Naive thymus-derived CD4-positive, alpha-beta T cell (primary cell): Measurements from ENCODE around the gene TMEM178B. TPM values are rescaled to one million over a fixed set of nuclear protein-coding genes. Genes with fewer than 3 reads are reported as not detected.
"Not testable (repeated sequence)": the region's sequence is repeated elsewhere in the genome, so short reads cannot be mapped to it uniquely, and the experiment has no call there.

Source experiments
- ATAC-seq: fragments of 150-1000 bp; cut with Tn5 transposase; 2 replicates; pipeline ENCODE4 v1.10.0; 2021; ENCODE audit warnings: mild to moderate bottlenecking, moderate library complexity
- CTCF ChIA-PET: fragments of 350-600 bp; sonication (Branson Sonifier 250); formaldehyde crosslinking; loops from one replicate; lab custom pipeline; 2021; ENCODE audit warnings: antibody characterized with exemption; lab: Charles Lee
- POLR2A ChIA-PET: fragments of 350-600 bp; sonication (Branson Sonifier 250); formaldehyde crosslinking; loops from one replicate; lab custom pipeline; 2021; ENCODE audit warnings: antibody characterized with exemption, inconsistent platforms; lab: Charles Lee
- DNase-seq, 9 donors: peaks; one replicate each; pipeline versions ENCODE4 v3.0.0 to v3.0.0-alpha.2; 2020 to 2022; ENCODE audit warnings: mixed read lengths in 1 of 9
- H3K27ac ChIP-seq: one replicate; pipeline ENCODE4 v1.7.0; 2013; ENCODE audit warnings: mild to moderate bottlenecking, low read depth, low read length, moderate library complexity
- H3K27me3 ChIP-seq, 2 donors: one replicate each; pipeline ENCODE4 v1.7.0; 2013; ENCODE audit warnings: low read length in 2 of 2, mild to moderate bottlenecking in 2 of 2, moderate library complexity in 2 of 2; ENCODE audit not compliant: control insufficient read depth in 2 of 2, insufficient read depth in 2 of 2
- H3K36me3 ChIP-seq, 3 experiments: 1 replicate in 2 of 3; 2 replicates in 1 of 3; pipeline ENCODE4 v1.7.0; 2013; ENCODE audit warnings: low read length in 3 of 3, mild to moderate bottlenecking in 3 of 3, moderate library complexity in 1 of 3; ENCODE audit not compliant: insufficient read depth in 3 of 3, control insufficient read depth in 2 of 3
- H3K4me1 ChIP-seq, 2 donors: one replicate each; pipeline ENCODE4 v1.7.0; 2013; ENCODE audit warnings: low read length in 2 of 2, mild to moderate bottlenecking in 2 of 2, moderate library complexity in 1 of 2; ENCODE audit not compliant: control insufficient read depth in 2 of 2, insufficient read depth in 2 of 2
- H3K4me3 ChIP-seq: 2 replicates; pipeline ENCODE4 v1.7.0; 2013; ENCODE audit warnings: mild to moderate bottlenecking, low read length
- H3K9me3 ChIP-seq, 3 experiments: 1 replicate in 2 of 3; 2 replicates in 1 of 3; pipeline ENCODE4 v1.7.0; 2013; ENCODE audit warnings: low read length in 3 of 3; ENCODE audit not compliant: control insufficient read depth in 2 of 3
- H3K27ac Mint-ChIP-seq, 9 donors: one replicate each; pipeline ENCODE4 v1.8.0; 2020 to 2022; ENCODE audit warnings: mixed read lengths in 9 of 9, mild to moderate bottlenecking in 8 of 9, moderate library complexity in 5 of 9, inconsistent platforms in 2 of 9
- H3K27me3 Mint-ChIP-seq, 5 donors: one replicate each; pipeline ENCODE4 v1.8.0; 2021 to 2022; ENCODE audit warnings: mixed read lengths in 5 of 5, mild to moderate bottlenecking in 1 of 5
- H3K36me3 Mint-ChIP-seq, 5 donors: one replicate each; pipeline ENCODE4 v1.8.0; 2020 to 2022; ENCODE audit warnings: mixed read lengths in 5 of 5, mild to moderate bottlenecking in 3 of 5, inconsistent platforms in 1 of 5
- H3K4me1 Mint-ChIP-seq, 7 donors: one replicate each; pipeline ENCODE4 v1.8.0; 2020 to 2022; ENCODE audit warnings: mixed read lengths in 7 of 7, mild to moderate bottlenecking in 3 of 7, inconsistent platforms in 1 of 7
- H3K4me3 Mint-ChIP-seq, 10 donors: one replicate each; pipeline ENCODE4 v1.8.0; 2020 to 2022; ENCODE audit warnings: mild to moderate bottlenecking in 10 of 10, mixed read lengths in 10 of 10, moderate library complexity in 6 of 10, inconsistent platforms in 2 of 10
- H3K9me3 Mint-ChIP-seq, 11 donors: one replicate each; pipeline ENCODE4 v1.8.0; 2020 to 2022; ENCODE audit warnings: mixed read lengths in 11 of 11, mild to moderate bottlenecking in 4 of 11, inconsistent platforms in 1 of 11, moderate library complexity in 1 of 11
- intact Hi-C, 2 donors: fragments of 100-400 bp; cut with micrococcal nuclease; formaldehyde crosslinking; loops; one replicate each; pipeline ENCODE4 v1.15.1; 2023
- polyA plus RNA-seq, 2 donors: library from polyadenylated mRNA; unstranded; fragments of 300-500 nt; fragmentation: Illumina TruSeq; gene quantifications; one replicate each; pipeline ENCODE4 v1.2.3, GENCODE V29; 2021
- total RNA-seq, 6 experiments: library from RNA in 5 of 6; stranded (reverse) in 5 of 6; gene quantifications; 1 replicate in 5 of 6; 2 replicates in 1 of 6; pipeline ENCODE4 v1.2.3 and lab custom pipeline; 2021 to 2026

The TMEM178B gene
- total and polyA plus RNA-seq, 7 experiments from 2014 or later = 0.05 to 3.0 (median 0.10) TPM; not detected in 4

- ATAC-seq (no peak), DNase-seq (no peak)
- Histone ChIP-seq H3K4me1 (no peaks in the 10 kb centered on the region), H3K36me3 (no peaks in the 10 kb centered on the region), H3K27me3 (no peaks in the 10 kb centered on the region), H3K4me3 (no peak overlapping the region), H3K27ac (no peak overlapping the region), H3K9me3 (no peaks in the 10 kb centered on the region)
- Mint-ChIP-seq H3K36me3 (no peaks in the 10 kb centered on the region), H3K4me3 (no peak overlapping the region), H3K27me3 (peaks cover 3 to 22% (median 9%) of the 10 kb centered on the region in 5 donors), H3K4me1 (no peaks in the 10 kb centered on the region), H3K9me3 (peaks cover 0 to 2% (median 0%) of the 10 kb centered on the region in 11 donors), H3K27ac (no peak overlapping the region)
- CTCF ChIA-PET = no interaction called here
- intact Hi-C loops = no loop called here
- POLR2A ChIA-PET = no interaction called here
Observed at GRCh38 chr7:141115965-141116364, 42.1 kb downstream of the TMEM178B start.

- ATAC-seq, DNase-seq, H3K9me3 ChIP-seq, H3K4me1 ChIP-seq, H3K27me3 ChIP-seq, intact Hi-C loops, H3K27ac ChIP-seq, H3K4me3 ChIP-seq, H3K36me3 Mint-ChIP-seq, H3K4me3 Mint-ChIP-seq, H3K36me3 ChIP-seq, CTCF ChIA-PET, H3K9me3 Mint-ChIP-seq, POLR2A ChIA-PET, H3K4me1 Mint-ChIP-seq, H3K27ac Mint-ChIP-seq: not testable (repeated sequence)
- peaks cover 7 to 29% (median 13%) of the 10 kb centered on the region in 5 donors for H3K27me3 Mint-ChIP-seq
Observed at GRCh38 chr7:141116661-141117060, 42.8 kb downstream of the TMEM178B start.

- POLR2A ChIA-PET = no interaction called here
- Mint-ChIP-seq H3K9me3 (peaks cover 0 to 2% (median 0%) of the 10 kb centered on the region in 11 donors), H3K4me3 (no peak overlapping the region), H3K27ac (no peak overlapping the region), H3K36me3 (no peaks in the 10 kb centered on the region), H3K4me1 (no peaks in the 10 kb centered on the region), H3K27me3 (peaks cover 12 to 37% (median 24%) of the 10 kb centered on the region in 5 donors)
- no peaks in the 10 kb centered on the region for H3K4me1 ChIP-seq
- no peak overlapping the region for H3K27ac ChIP-seq
- intact Hi-C loops = no loop called here
- DNase-seq (no peak), ATAC-seq (no peak)
- H3K27me3 ChIP-seq = no peaks in the 10 kb centered on the region
- no peaks in the 10 kb centered on the region for H3K9me3 ChIP-seq
- H3K4me3 ChIP-seq = no peak overlapping the region
- H3K36me3 ChIP-seq = no peaks in the 10 kb centered on the region
- CTCF ChIA-PET = no interaction called here
Observed at GRCh38 chr7:141118767-141119166, 44.9 kb downstream of the TMEM178B start.

GRCh38 chr7:141119187-141119586 is 45.3 kb downstream of the TMEM178B start:
- Mint-ChIP-seq H3K4me1 (no peaks in the 10 kb centered on the region), H3K4me3 (no peak overlapping the region), H3K27ac (no peak overlapping the region), H3K27me3 (peaks cover 12 to 37% (median 24%) of the 10 kb centered on the region in 5 donors), H3K36me3 (no peaks in the 10 kb centered on the region), H3K9me3 (peaks cover 0 to 2% (median 0%) of the 10 kb centered on the region in 11 donors)
- Histone ChIP-seq H3K27ac (no peak overlapping the region), H3K9me3 (no peaks in the 10 kb centered on the region), H3K36me3 (no peaks in the 10 kb centered on the region), H3K27me3 (no peaks in the 10 kb centered on the region), H3K4me3 (no peak overlapping the region), H3K4me1 (no peaks in the 10 kb centered on the region)
- CTCF ChIA-PET = no interaction called here
- ATAC-seq (no peak), DNase-seq (no peak)
- POLR2A ChIA-PET = no interaction called here
- intact Hi-C loops = no loop called here

GRCh38 chr7:141122736-141123135 is 48.9 kb downstream of the TMEM178B start:
- no peaks in the 10 kb centered on the region for H3K36me3 Mint-ChIP-seq
- no peak overlapping the region for H3K27ac Mint-ChIP-seq
- peaks cover 17 to 44% (median 34%) of the 10 kb centered on the region in 5 donors for H3K27me3 Mint-ChIP-seq
- no peak for ATAC-seq
- Histone ChIP-seq H3K27me3 (no peaks in the 10 kb centered on the region), H3K36me3 (no peaks in the 10 kb centered on the region), H3K27ac (no peak overlapping the region), H3K4me1 (no peaks in the 10 kb centered on the region), H3K9me3 (no peaks in the 10 kb centered on the region), H3K4me3 (no peak overlapping the region)
- DNase-seq = no peak
- CTCF ChIA-PET = no interaction called here
- POLR2A ChIA-PET = interaction anchor here (0.7 kb wide), 1 partner anchor 38 kb away, joined by 3 read pairs; no protein-coding TSS in a partner anchor
- no peak overlapping the region for H3K4me3 Mint-ChIP-seq
- intact Hi-C loops = no loop called here
- no peaks in the 10 kb centered on the region for H3K9me3 Mint-ChIP-seq
- H3K4me1 Mint-ChIP-seq = no peaks in the 10 kb centered on the region

- H3K36me3 ChIP-seq = no peaks in the 10 kb centered on the region
- CTCF ChIA-PET = no interaction called here
- DNase-seq (no peak), ATAC-seq (no peak)
- intact Hi-C loops = no loop called here
- POLR2A ChIA-PET = no interaction called here
- no peak overlapping the region for H3K27ac Mint-ChIP-seq
- no peaks in the 10 kb centered on the region for H3K4me1 Mint-ChIP-seq
- no peaks in the 10 kb centered on the region for H3K9me3 ChIP-seq
- H3K36me3 Mint-ChIP-seq = no peaks in the 10 kb centered on the region
- no peak overlapping the region for H3K4me3 ChIP-seq
- H3K27me3 Mint-ChIP-seq = peaks cover 17 to 44% (median 34%) of the 10 kb centered on the region in 5 donors
- H3K9me3 Mint-ChIP-seq = no peaks in the 10 kb centered on the region
- no peaks in the 10 kb centered on the region for H3K27me3 ChIP-seq
- H3K4me1 ChIP-seq = no peaks in the 10 kb centered on the region
- no peak overlapping the region for H3K4me3 Mint-ChIP-seq
- no peak overlapping the region for H3K27ac ChIP-seq
Observed at GRCh38 chr7:141123522-141123921, 49.7 kb downstream of the TMEM178B start.

- Histone ChIP-seq H3K27ac (no peak overlapping the region), H3K4me3 (no peak overlapping the region), H3K27me3 (no peaks in the 10 kb centered on the region), H3K4me1 (no peaks in the 10 kb centered on the region), H3K9me3 (no peaks in the 10 kb centered on the region), H3K36me3 (no peaks in the 10 kb centered on the region)
- no peaks in the 10 kb centered on the region for H3K4me1 Mint-ChIP-seq
- H3K36me3 Mint-ChIP-seq = no peaks in the 10 kb centered on the region
- ChIA-PET CTCF (no interaction called here), POLR2A (no interaction called here)
- H3K4me3 Mint-ChIP-seq = no peak overlapping the region
- ATAC-seq (no peak), DNase-seq (no peak)
- intact Hi-C loops = no loop called here
- peaks cover 20 to 49% (median 34%) of the 10 kb centered on the region in 5 donors for H3K27me3 Mint-ChIP-seq
- no peak overlapping the region for H3K27ac Mint-ChIP-seq
- no peaks in the 10 kb centered on the region for H3K9me3 Mint-ChIP-seq
Observed at GRCh38 chr7:141126107-141126506, 52.2 kb downstream of the TMEM178B start.
